Astrocyte (in vitro differentiated cells and primary cell): ENCODE measurements around the gene SHBG. TPM values are rescaled to one million over a fixed set of nuclear protein-coding genes. Genes with fewer than 3 reads are reported as not detected.
"Not testable (repeated sequence)": the region's sequence is repeated elsewhere in the genome, so short reads cannot be mapped to it uniquely, and the experiment has no call there.

Experiments used
- DNase-seq: peaks from one replicate; pipeline ENCODE4 v3.0.0-alpha.2; 2010; ENCODE audit warnings: low read depth
- FAIRE-seq: peaks from 2 replicates; lab custom pipeline; 2011; peaks lifted over from hg19 to GRCh38; lab: Jason Lieb, UNC
- H2AFZ ChIP-seq: 2 replicates; pipeline ENCODE4 v1.6.0; 2012; ENCODE audit warnings: low read depth, low read length, inconsistent platforms
- H3K27ac ChIP-seq: 2 replicates; pipeline ENCODE4 v1.5.1; 2011; ENCODE audit warnings: low read depth, low read length, inconsistent platforms
- H3K27me3 ChIP-seq: 2 replicates; pipeline ENCODE4 v1.6.0; 2011; ENCODE audit warnings: low read length, inconsistent platforms; ENCODE audit not compliant: insufficient read depth
- H3K36me3 ChIP-seq: 2 replicates; pipeline ENCODE4 v1.5.1; 2011; ENCODE audit warnings: low read length, inconsistent platforms; ENCODE audit not compliant: insufficient read depth
- H3K4me1 ChIP-seq: 2 replicates; pipeline ENCODE4 v1.5.1; 2011; ENCODE audit warnings: low read length, inconsistent platforms; ENCODE audit not compliant: insufficient read depth
- H3K4me2 ChIP-seq: 2 replicates; pipeline ENCODE4 v1.6.0; 2012; ENCODE audit warnings: low read length, inconsistent platforms
- H3K4me3 ChIP-seq: 2 replicates; pipeline ENCODE4 v1.5.1; 2011; ENCODE audit warnings: low read depth, mild to moderate bottlenecking, low read length, inconsistent platforms; ENCODE audit not compliant: insufficient read depth
- H3K79me2 ChIP-seq: 2 replicates; pipeline ENCODE4 v1.6.0; 2012; ENCODE audit warnings: mild to moderate bottlenecking, low read length, inconsistent platforms; ENCODE audit not compliant: insufficient read depth
- H3K9ac ChIP-seq: 2 replicates; pipeline ENCODE4 v1.6.0; 2012; ENCODE audit warnings: mild to moderate bottlenecking, low read length, inconsistent platforms
- H3K9me3 ChIP-seq: 2 replicates; pipeline ENCODE4 v1.5.1; 2012; ENCODE audit warnings: low read depth, mild to moderate bottlenecking, low read length, inconsistent platforms; ENCODE audit not compliant: insufficient read depth
- H4K20me1 ChIP-seq: 2 replicates; pipeline ENCODE4 v1.6.0; 2012; ENCODE audit warnings: low read length, inconsistent platforms; ENCODE audit not compliant: insufficient read depth
- H3K27ac Mint-ChIP-seq: one replicate; pipeline ENCODE4 v1.8.0; 2021; ENCODE audit warnings: mild to moderate bottlenecking, mixed read lengths; ENCODE audit not compliant: unreplicated experiment
- H3K27me3 Mint-ChIP-seq: one replicate; pipeline ENCODE4 v1.8.0; 2021; ENCODE audit warnings: low read depth, mixed read lengths; ENCODE audit not compliant: unreplicated experiment
- H3K36me3 Mint-ChIP-seq: one replicate; pipeline ENCODE4 v1.8.0; 2021; ENCODE audit warnings: low read depth, mixed read lengths; ENCODE audit not compliant: unreplicated experiment
- H3K4me1 Mint-ChIP-seq: one replicate; pipeline ENCODE4 v1.8.0; 2021; ENCODE audit warnings: low read depth, mixed read lengths; ENCODE audit not compliant: unreplicated experiment
- H3K4me3 Mint-ChIP-seq: one replicate; pipeline ENCODE4 v1.8.0; 2021; ENCODE audit warnings: mild to moderate bottlenecking, moderate library complexity, mixed read lengths; ENCODE audit not compliant: unreplicated experiment
- H3K9me3 Mint-ChIP-seq: one replicate; pipeline ENCODE4 v1.8.0; 2021; ENCODE audit warnings: mild to moderate bottlenecking, mixed read lengths; ENCODE audit not compliant: unreplicated experiment
- CTCF ChIP-seq: IDR thresholded peaks from 2 replicates; pipeline ENCODE4 v1.5.1; 2011; ENCODE audit warnings: low read depth, mild to moderate bottlenecking, inconsistent platforms, low read length, moderate library complexity; ENCODE audit not compliant: insufficient read depth
- EZH2 ChIP-seq: IDR thresholded peaks from 2 replicates; pipeline ENCODE4 v1.6.1; 2012; ENCODE audit warnings: mild to moderate bottlenecking, low read length, inconsistent platforms; ENCODE audit not compliant: insufficient read depth
- total RNA-seq: library from RNA; stranded (reverse); gene quantifications from 2 replicates; pipeline ENCODE4 v1.2.1, GENCODE V29; 2021

Gene SHBG
- total RNA-seq, 1 donor from 2014 or later: 0.79 TPM

DNA sequence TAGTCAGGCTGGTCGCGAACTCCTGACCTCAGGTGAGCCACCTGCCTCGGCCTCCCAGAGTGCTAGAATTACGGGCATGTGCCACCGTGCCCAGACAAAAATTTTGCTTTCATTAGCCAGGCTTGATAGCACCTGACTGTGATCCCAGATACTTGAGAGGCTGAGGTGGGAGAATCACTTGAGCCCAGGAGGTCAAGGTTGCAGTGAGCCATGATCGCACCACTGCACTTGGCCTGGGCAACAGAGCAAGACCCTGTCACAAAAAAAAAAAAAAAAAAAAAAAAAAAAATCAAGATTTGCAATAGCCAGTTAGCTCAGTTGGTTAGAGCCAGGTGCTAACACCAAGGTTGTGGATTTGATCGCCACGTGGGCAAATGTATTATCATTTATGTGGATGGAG lies 9.1 kb upstream of the SHBG start:
- Histone ChIP-seq H3K79me2 (no peaks in the 10 kb centered on the region), H3K9ac (no peak overlapping the region), H3K4me1 (no peaks in the 10 kb centered on the region), H3K4me3 (no peak overlapping the region), H3K4me2 (no peak overlapping the region), H3K9me3 (no peaks in the 10 kb centered on the region), H3K27ac (no peak overlapping the region), H3K27me3 (no peaks in the 10 kb centered on the region), H2AFZ (no peak overlapping the region), H3K36me3 (no peaks in the 10 kb centered on the region), H4K20me1 (no peaks in the 10 kb centered on the region)
- no peak for DNase-seq
- H3K4me1 Mint-ChIP-seq: no peaks in the 10 kb centered on the region
- H3K9me3 Mint-ChIP-seq: no peaks in the 10 kb centered on the region
- no peak overlapping the region for H3K27ac Mint-ChIP-seq
- FAIRE-seq: no peak
- H3K36me3 Mint-ChIP-seq: no peaks in the 10 kb centered on the region
- TF ChIP-seq CTCF (no peak), EZH2 (no peak)
- no peak overlapping the region for H3K4me3 Mint-ChIP-seq
- no peaks in the 10 kb centered on the region for H3K27me3 Mint-ChIP-seq

GRCh38 chr17:7623661-7624060 lies 6.3 kb upstream of the SHBG start:
- H3K9ac ChIP-seq: no peak overlapping the region
- Mint-ChIP-seq H3K4me3 (no peak overlapping the region), H3K27me3 (no peaks in the 10 kb centered on the region), H3K9me3 (no peaks in the 10 kb centered on the region), H3K36me3 (peaks cover 4% of the 10 kb centered on the region), H3K27ac (no peak overlapping the region), H3K4me1 (no peaks in the 10 kb centered on the region)
- no peaks in the 10 kb centered on the region for H3K27me3 ChIP-seq
- H3K36me3 ChIP-seq: no peaks in the 10 kb centered on the region
- peaks cover 6% of the 10 kb centered on the region for H3K4me1 ChIP-seq
- no peak for TF ChIP-seq CTCF
- no peak for TF ChIP-seq EZH2
- peaks cover 6% of the 10 kb centered on the region for H4K20me1 ChIP-seq
- H3K9me3 ChIP-seq: no peaks in the 10 kb centered on the region
- DNase-seq (no peak), FAIRE-seq (no peak)
- H2AFZ ChIP-seq: no peak overlapping the region
- peaks cover 10% of the 10 kb centered on the region for H3K79me2 ChIP-seq
- H3K27ac ChIP-seq: no peak overlapping the region
- no peak overlapping the region for H3K4me2 ChIP-seq
- H3K4me3 ChIP-seq: no peak overlapping the region

DNA sequence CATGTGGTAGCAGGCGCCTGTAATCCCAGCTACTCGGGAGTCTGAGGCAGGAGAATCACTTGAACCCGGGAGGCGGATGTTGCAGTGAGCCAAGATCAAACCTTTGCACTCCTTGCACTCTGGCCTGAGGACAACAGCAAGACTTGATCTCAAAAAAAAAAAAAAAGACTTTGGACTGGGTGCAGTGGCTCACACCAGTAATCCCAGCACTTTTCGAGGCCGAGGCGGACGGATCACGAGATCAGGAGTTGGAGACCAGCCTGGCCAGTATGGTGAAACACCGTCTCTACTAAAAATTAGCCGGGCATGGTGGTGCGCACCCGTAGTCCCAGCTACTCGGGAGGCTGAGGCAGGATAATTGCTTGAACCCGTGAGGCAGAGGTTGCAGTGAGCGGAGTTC lies 4.2 kb upstream of the SHBG start:
- H3K79me2 ChIP-seq: peaks cover 10% of the 10 kb centered on the region
- H3K4me2 ChIP-seq, H3K4me1 Mint-ChIP-seq, H2AFZ ChIP-seq, H3K36me3 ChIP-seq, DNase-seq, H3K4me1 ChIP-seq, H3K9me3 Mint-ChIP-seq, H4K20me1 ChIP-seq, H3K27ac Mint-ChIP-seq, H3K27me3 ChIP-seq, H3K4me3 ChIP-seq, H3K36me3 Mint-ChIP-seq, H3K9me3 ChIP-seq, H3K27me3 Mint-ChIP-seq, H3K27ac ChIP-seq, FAIRE-seq, H3K9ac ChIP-seq: not testable (repeated sequence)
- peak overlapping the region; percentile 54 for H3K4me3 Mint-ChIP-seq
